DOHH2 (cell line): ENCODE results near the gene TMEM158.

Source experiments
- CTCF ChIP-seq: fragments of 200-600 bp; sonication (generic); IDR thresholded peaks from one replicate; pipeline ENCODE4 v1.5.1; 2014; ENCODE audit warnings: antibody characterized with exemption, mild to moderate bottlenecking, low read depth, low read length; ENCODE audit not compliant: poor library complexity, severe bottlenecking
- EZH2phosphoT487 ChIP-seq: fragments of 200-600 bp; sonication (generic); IDR thresholded peaks from 2 replicates; pipeline ENCODE4 v1.6.1; 2017; ENCODE audit warnings: borderline replicate concordance, mild to moderate bottlenecking, antibody characterized with exemption, low read length, moderate library complexity, mixed read lengths

DNA sequence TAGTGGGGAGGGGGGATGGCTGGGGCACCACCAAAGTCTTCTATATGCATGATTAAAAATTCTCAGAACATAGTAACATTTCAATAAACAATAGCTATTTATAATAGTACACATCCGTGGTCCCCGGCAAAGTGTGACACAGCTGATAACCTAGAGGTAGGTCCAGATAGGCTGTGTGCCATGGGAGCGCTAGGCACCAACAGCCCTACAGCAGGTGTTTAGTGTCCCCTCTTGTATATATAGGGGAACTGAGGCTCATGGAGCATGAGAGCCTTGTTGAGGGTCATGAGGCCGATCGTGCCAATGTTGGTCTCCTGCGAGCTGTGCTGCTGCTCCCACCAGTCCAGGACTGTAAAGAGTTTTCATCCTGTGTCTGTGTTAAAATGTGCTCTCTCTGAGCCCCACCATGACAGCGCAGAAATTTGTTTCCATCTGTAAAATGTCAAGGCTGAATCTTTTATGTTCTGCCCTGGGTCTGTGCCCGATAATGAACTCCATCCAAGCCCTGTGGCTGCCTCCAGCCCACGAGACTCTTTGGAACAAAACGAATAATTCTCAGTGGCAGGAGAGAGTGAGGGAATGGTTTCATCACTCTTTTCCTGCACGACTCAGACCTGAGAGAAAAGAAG lies 14.5 kb downstream of the TMEM158 start:
- TF ChIP-seq CTCF (no peak), EZH2phosphoT487 (no peak)
